SU-DHL-6 (cell line): ENCODE results near the gene TXNRD1.

Experiments used
- EZH2phosphoT487 ChIP-seq: fragments of 200-600 bp; sonication (generic), shearing (Covaris generic); conservative IDR thresholded peaks from 2 replicates; pipeline ENCODE4 v1.6.1; 2018; ENCODE audit warnings: mild to moderate bottlenecking, antibody characterized with exemption, low read length, moderate library complexity, mixed read lengths
- TF ChIP-seq, protein P1 (sequence below): fragments of 200-600 bp; sonication (generic); IDR thresholded peaks from one replicate; pipeline ENCODE4 v1.5.1; 2017; ENCODE audit warnings: antibody characterized with exemption, mild to moderate bottlenecking, low read length, moderate library complexity; ENCODE audit not compliant: insufficient read depth, poor library complexity, severe bottlenecking

- TF ChIP-seq, protein P1, sequence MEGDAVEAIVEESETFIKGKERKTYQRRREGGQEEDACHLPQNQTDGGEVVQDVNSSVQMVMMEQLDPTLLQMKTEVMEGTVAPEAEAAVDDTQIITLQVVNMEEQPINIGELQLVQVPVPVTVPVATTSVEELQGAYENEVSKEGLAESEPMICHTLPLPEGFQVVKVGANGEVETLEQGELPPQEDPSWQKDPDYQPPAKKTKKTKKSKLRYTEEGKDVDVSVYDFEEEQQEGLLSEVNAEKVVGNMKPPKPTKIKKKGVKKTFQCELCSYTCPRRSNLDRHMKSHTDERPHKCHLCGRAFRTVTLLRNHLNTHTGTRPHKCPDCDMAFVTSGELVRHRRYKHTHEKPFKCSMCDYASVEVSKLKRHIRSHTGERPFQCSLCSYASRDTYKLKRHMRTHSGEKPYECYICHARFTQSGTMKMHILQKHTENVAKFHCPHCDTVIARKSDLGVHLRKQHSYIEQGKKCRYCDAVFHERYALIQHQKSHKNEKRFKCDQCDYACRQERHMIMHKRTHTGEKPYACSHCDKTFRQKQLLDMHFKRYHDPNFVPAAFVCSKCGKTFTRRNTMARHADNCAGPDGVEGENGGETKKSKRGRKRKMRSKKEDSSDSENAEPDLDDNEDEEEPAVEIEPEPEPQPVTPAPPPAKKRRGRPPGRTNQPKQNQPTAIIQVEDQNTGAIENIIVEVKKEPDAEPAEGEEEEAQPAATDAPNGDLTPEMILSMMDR: no peak
- no peak for TF ChIP-seq EZH2phosphoT487
These were observed 97.1 kb downstream of the TXNRD1 start for GRCh38 chr12:104312654-104313053.
